ENCODE data around the gene WFIKKN2. TPM values are rescaled to one million over a fixed set of nuclear protein-coding genes. Genes with fewer than 3 reads are reported as not detected.

Gene WFIKKN2
- total and polyA plus RNA-seq, 2 of the 8 experiments (the other 6 are each of a cell fraction or from before 2014, with no cell fraction given): 0.07 to 0.30 TPM

- no peak overlapping the region for H4K5ac ChIP-seq (ENCODE audit: insufficient read length, low read depth, low read length)
- H3K23me2 ChIP-seq (ENCODE audit: low read depth, low read length): peaks cover 4% of the 10 kb centered on the region; the same call in 1 of the 2 replicates
- no peak overlapping the region for H3K56ac ChIP-seq (replicated peaks; ENCODE audit: insufficient read length, low read depth, low read length)
- H2BK12ac ChIP-seq (ENCODE audit: low read depth, low read length): no peak overlapping the region
- POLR2A ChIA-PET (ENCODE audit: partially characterized antibody): interaction anchor here (1.2 to 9.7 kb wide), 18 partner anchors 8 to 302 kb away, joined by 3 to 308 read pairs (median 29); partner anchors contain the start of gene NME2
- no peak overlapping the region for H3K23ac ChIP-seq (ENCODE audit: insufficient read length)
- WGBS, 2 experiments (ENCODE audit: extremely low coverage in 1 of 2, insufficient coverage in 1 of 2, insufficient read length in 1 of 2, insufficient replicate concordance in 2 of 2, low coverage in 1 of 2, low lambda C conversion rate in 2 of 2, missing lambda C conversion rate in 1 of 2): 15% methylated on average over 6 of the region's 6 CpGs; no CpG with 5 or more reads in 1 of the 2 experiments
- no peak overlapping the region for H3K27ac ChIP-seq (ENCODE audit: low read depth, low read length)
- no peaks in the 10 kb centered on the region for H3K9me3 ChIP-seq (ENCODE audit: insufficient read depth in 2 of 2, low read depth in 1 of 2, low read length in 1 of 2)
- TF ChIP-seq EP300 (IDR thresholded peaks at IDR 0.05; ENCODE audit: borderline replicate concordance in 1 of 2, low read depth in 2 of 2, low read length in 2 of 2) (no peak), CBX5 (IDR thresholded peaks at IDR 0.05; ENCODE audit: low read depth, low read length) (no peak), SIRT6 (IDR thresholded peaks at IDR 0.05; ENCODE audit: low read length) (no peak), NANOG (IDR thresholded peaks at IDR 0.05; ENCODE audit: insufficient read depth, low read depth, low read length, poor library complexity, severe bottlenecking) (no peak), SP2 (IDR thresholded peaks at IDR 0.05; ENCODE audit: low read length) (no peak), RFX5 (IDR thresholded peaks at IDR 0.05; ENCODE audit: borderline replicate concordance, low read depth, low read length) (no peak), SAP30 (IDR thresholded peaks at IDR 0.05; ENCODE audit: insufficient read depth, insufficient replicate concordance, low read length) (no peak), TAF7 (optimal IDR thresholded peaks at IDR 0.05; ENCODE audit: borderline replicate concordance, low read depth, low read length) (no peak), RXRA (IDR thresholded peaks at IDR 0.05; ENCODE audit: insufficient read depth, low read depth, low read length) (no peak)
- no peak overlapping the region for H3K14ac ChIP-seq (ENCODE audit: insufficient read length)
- no peak overlapping the region for H2BK20ac ChIP-seq (ENCODE audit: low read length)
- H2AFZ ChIP-seq (ENCODE audit: low read length): no peak overlapping the region
- peaks cover 7 to 12% of the 10 kb centered on the region in 2 experiments for H4K20me1 ChIP-seq (replicated peaks in 1 of 2; ENCODE audit: control insufficient read depth in 1 of 2, insufficient read depth in 2 of 2, low read length in 2 of 2)
- H4K8ac ChIP-seq (ENCODE audit: extremely low read depth, insufficient read depth, low read length): no peak overlapping the region
- H3K4me2 ChIP-seq (ENCODE audit: insufficient read depth in 1 of 2, low read depth in 2 of 2, low read length in 2 of 2): peak overlapping the region; percentile 61 to 81
- H3K79me2 ChIP-seq (ENCODE audit: control insufficient read depth in 1 of 2, insufficient read depth in 2 of 2, low read length in 2 of 2): peaks cover 0 to 37% of the 10 kb centered on the region in 2 experiments; a peak in 3 of 4 replicates
- CTCF ChIA-PET (ENCODE audit: partially characterized antibody): interaction anchor here (0.8 to 31.7 kb wide), 5 partner anchors 14 to 84 kb away, joined by 3 to 735 read pairs (median 5); no protein-coding TSS in a partner anchor
- H4K91ac ChIP-seq (replicated peaks; ENCODE audit: insufficient read length, low read length): no peak overlapping the region
- peaks cover 0 to 2% (median 0%) of the 10 kb centered on the region in 4 experiments; a peak in 3 of 7 replicates for H3K4me1 ChIP-seq (replicated peaks in 1 of 4; ENCODE audit: control insufficient read depth in 3 of 4, insufficient read depth in 4 of 4, low read length in 3 of 4)
- FAIRE-seq (no peak), DNase-seq (ENCODE audit: low read depth in 1 of 2, low spot score in 2 of 2) (no peak)
- no peak overlapping the region for H2BK120ac ChIP-seq (replicated peaks; ENCODE audit: low read depth, low read length)
- no peak overlapping the region for H2BK15ac ChIP-seq (ENCODE audit: low read length)
- no peaks in the 10 kb centered on the region for H3K79me1 ChIP-seq (ENCODE audit: low read depth, low read length)
- H3K9ac ChIP-seq (replicated peaks in 1 of 4; ENCODE audit: extremely low read depth in 1 of 4, low read depth in 3 of 4, low read length in 3 of 4): peak overlapping the region; percentile 85 to 97 (median 90)
- no peaks in the 10 kb centered on the region for H3K27me3 ChIP-seq (replicated peaks in 1 of 4; ENCODE audit: control insufficient read depth in 3 of 4, extremely low read depth in 1 of 4, insufficient read depth in 3 of 4, low read length in 3 of 4)
- peaks cover 0 to 14% (median 4%) of the 10 kb centered on the region in 4 experiments; a peak in 4 of 8 replicates for H3K36me3 ChIP-seq (ENCODE audit: control insufficient read depth in 2 of 4, insufficient read depth in 4 of 4, low read length in 3 of 4)
- no peak overlapping the region for H3K4ac ChIP-seq (replicated peaks; ENCODE audit: insufficient read length, low read depth, low read length)
- H2AK5ac ChIP-seq (ENCODE audit: low read depth, low read length): no peak overlapping the region
- H3K4me3 ChIP-seq (ENCODE audit: extremely low read depth in 1 of 4, insufficient read depth in 2 of 4, low read depth in 3 of 4, low read length in 4 of 4): peak overlapping the region; percentile 77 to 99 (median 88)
- no peak overlapping the region for H3K18ac ChIP-seq (ENCODE audit: extremely low read depth, low read length)
- no peak overlapping the region for H2BK5ac ChIP-seq (ENCODE audit: low read depth, low read length)
Observed at GRCh38 chr17:50864747-50865059, 29.3 kb downstream of the WFIKKN2 start.

Measured in H1 (cell line).